GM21786 (cell line): ENCODE results near the gene ATF5.

ENCODE experiments used
- ATAC-seq: cut with Tn5 transposase; IDR thresholded peaks from one replicate; pipeline ENCODE4 v1.9.1; 2021; ENCODE audit not compliant: unreplicated experiment

Gene ATF5

DNA sequence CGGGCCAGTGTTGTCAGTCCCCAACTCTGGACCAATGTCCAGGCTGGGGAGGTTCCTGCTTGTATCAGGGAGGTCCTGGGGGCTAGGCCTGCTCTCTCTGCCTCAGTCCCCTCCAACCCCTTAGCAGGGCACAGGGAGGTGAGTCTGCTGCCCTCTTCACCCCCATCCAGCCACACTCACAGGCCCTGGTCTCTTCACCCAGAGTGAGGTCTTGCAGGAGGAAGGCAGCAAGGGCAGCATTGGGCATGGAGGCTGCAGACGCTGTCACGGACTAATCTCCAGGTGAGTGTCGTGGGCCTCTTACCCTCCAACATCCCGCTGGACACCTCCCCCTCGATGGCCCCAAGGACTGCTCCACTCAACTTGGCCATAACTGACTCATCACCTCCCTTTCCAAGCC lies 43.8 kb downstream of the ATF5 start:
- ATAC-seq, result no peak

DNA sequence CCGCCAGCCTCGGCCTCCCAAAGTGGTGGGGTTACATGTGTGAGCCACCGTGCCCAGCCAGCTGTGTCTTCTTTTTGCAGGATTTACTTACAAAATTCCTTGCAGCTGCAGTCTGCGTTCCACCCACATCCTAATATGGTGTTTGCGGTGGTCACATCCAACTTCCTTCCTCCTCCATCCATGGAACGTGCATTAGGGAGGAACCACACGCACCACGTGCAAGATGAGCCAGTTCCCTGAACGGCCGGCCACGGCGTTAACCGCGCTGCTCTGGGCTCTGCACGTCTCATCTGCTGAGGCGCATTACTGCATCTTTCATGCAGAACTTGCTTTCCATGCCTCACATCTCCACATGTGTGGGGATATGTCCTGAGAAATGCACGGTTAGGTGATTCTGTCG lies 45.0 kb downstream of the ATF5 start:
- no peak for ATAC-seq

DNA sequence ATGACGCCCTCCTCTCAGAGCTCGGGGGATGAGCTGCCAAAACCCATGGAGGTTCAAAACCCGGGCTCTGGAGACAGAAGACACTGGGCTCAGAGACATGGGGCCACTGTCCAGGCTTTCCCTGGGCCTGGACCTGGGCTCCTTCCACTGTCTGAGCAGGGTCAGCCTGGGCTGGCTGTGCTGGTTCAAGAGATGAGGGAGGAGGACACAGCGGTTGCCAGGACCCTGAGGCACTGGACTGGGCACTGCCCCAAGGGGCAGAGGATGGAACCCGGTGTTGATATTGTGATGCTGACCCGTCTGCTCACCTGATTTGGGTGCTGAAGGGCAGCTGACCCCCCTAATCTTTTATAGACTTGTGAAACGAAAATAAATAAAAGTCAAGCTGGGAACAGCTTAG lies 46.0 kb downstream of the ATF5 start:
- ATAC-seq, result no peak

DNA sequence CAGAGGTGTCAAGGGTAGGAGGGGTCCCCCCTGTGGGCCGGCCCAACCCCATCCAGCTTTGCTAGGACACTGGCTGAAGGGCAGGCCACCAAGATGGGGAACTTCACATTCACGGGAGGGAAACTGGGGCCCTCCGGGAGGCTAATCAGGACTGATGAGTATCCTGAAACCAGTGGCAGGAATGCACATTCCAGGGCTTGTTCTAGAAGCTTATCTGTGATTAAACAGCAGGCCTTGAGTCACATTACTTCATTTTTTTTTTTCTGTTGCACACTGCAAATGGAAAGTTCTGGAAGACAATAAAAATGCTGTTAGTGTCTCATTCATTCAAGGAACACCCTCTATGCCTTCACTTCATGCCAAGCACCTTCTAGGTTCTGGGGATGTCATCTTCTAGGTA lies 47.5 kb downstream of the ATF5 start:
- ATAC-seq, result no peak

DNA sequence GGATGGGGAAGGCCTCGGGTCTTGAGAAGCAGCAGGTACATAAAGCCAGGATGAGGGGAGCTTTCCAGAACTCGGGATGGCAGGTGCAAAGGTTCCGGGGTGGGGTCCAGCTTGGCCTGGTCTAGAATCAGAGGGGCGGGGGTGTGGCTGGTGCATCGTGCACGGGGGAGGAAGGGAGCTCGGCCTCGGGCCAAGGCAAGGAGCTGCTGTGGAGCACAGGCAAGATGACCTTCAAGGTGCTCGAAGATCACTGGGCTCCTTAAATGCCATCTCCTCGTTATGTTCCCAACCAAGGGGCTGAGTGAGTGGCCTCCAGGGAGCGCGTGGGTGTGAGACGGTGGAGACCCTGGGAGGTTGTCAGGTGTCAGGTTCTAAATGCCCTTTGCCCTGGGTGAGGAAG lies 48.1 kb downstream of the ATF5 start:
- ATAC-seq, result no peak

DNA sequence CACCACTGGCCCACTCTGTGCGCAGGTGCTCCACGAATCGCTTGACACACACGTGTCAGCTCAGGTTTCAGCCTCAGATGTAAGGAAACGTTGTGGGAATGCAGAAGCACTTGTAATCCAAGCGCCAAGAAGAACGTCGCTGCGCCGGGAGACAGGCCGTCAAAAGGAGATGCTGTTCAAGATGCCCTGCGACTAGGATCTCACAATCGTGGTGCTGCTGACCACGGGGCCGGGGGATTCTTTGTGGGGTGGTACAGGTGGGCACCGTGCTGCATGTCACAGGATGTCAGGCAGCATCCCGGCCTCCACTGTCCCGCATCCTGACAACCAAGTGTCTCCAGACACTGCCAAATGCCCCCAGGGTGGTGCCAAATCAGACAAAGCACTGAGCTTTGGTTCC lies 48.9 kb downstream of the ATF5 start:
- ATAC-seq, result no peak

DNA sequence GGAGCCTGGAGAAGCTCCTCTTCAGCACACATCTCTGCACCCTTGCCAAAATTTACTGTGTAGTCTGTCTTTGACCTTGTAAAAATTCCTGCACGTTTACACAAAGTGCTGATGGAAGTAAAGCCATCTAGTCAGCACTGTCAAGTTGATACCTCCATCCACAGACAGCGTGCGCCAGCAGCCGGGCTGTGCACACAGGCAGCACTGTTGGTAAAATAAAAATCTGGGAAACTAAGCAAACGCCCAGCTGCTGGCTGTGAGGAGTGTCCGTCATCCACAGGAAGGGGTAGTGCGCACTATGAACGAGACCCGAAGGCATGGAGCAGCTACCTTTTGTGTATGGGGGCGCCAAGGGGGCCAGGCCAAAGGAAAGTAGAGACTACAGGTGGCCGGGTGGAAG lies 49.3 kb downstream of the ATF5 start:
- no peak for ATAC-seq

DNA sequence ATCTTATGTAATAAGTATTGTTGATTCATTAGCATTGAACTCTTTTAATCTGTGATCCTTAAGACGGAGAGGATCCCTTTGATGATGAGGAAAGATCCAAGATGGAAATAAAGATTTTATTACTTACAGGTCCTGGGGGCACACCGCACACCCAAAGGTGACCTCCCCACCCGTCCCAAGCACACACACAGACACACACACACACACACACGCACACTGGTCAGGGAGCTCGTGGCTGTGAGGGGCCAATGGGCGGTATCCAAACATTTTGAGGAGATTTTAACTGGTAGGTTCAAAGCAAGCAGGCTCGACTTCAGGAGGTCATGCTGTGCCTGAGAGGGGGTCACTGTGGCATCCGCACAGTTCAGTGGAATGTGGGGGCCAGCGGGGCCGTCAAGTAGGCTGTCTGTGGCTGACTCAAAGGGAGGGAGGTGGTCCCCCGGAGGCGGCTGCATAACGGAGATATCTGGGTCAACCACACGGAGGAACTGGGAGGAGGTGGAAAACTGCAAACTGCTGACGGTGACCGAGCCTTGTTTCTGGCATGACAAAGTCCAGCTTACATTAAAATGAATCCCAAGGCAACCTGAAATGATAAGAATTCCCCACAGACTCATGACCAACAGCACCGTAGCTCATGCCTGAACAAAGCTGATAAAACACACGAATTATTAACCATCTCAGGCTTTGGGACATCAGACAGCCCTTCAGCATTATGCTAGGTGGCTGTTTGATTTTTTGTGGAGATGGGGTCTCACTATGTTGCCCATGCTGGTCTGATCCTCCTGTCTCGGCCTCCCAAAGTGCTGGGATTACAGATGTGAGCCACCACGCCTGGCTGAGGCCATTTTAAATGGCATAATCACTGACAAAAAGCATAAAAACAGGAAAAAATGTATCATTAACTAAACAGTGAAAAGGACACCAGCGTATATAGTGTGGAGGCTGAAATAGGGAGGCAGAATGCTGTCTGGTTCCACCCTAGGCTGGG lies 52.9 kb downstream of the ATF5 start:
- ATAC-seq, result no peak
